HG03039 (cell line): ENCODE data around the gene HBD.

Experiments
- ATAC-seq: cut with Tn5 transposase; IDR thresholded peaks from one replicate; pipeline ENCODE4 v1.9.1; 2021; ENCODE audit warnings: mild to moderate bottlenecking, moderate library complexity; ENCODE audit not compliant: unreplicated experiment

The HBD gene

GRCh38 chr11:5235364-5236095 lies 1.2 kb upstream of the HBD start:
- no peak for ATAC-seq

GRCh38 chr11:5233307-5233706 lies 976 bp downstream of the HBD start:
- no peak for ATAC-seq

- ATAC-seq: no peak
Measured at GRCh38 chr11:5232821-5233220, 1.5 kb downstream of the HBD start.

GRCh38 chr11:5232176-5232575 lies 2.1 kb downstream of the HBD start:
- no peak for ATAC-seq

- no peak for ATAC-seq
Measured at GRCh38 chr11:5231111-5231510, 3.2 kb downstream of the HBD start.

GRCh38 chr11:5230266-5230665 lies 4.0 kb downstream of the HBD start:
- ATAC-seq: no peak

GRCh38 chr11:5229796-5230195 lies 4.5 kb downstream of the HBD start:
- no peak for ATAC-seq

- ATAC-seq: peak; percentile 57
Measured at GRCh38 chr11:5229356-5229755, 4.9 kb downstream of the HBD start.

- no peak for ATAC-seq
Measured at GRCh38 chr11:5228124-5228523, 6.2 kb downstream of the HBD start.

- no peak for ATAC-seq
Measured at GRCh38 chr11:5227681-5228080, 6.6 kb downstream of the HBD start.

GRCh38 chr11:5226732-5227310 lies 7.5 kb downstream of the HBD start, which contains the start of gene HBB:
HBB (minus strand) TSS chr11:5227071; CDS start chr11:5227021, 50 bp downstream.
- no peak for ATAC-seq

GRCh38 chr11:5225480-5225871 lies 8.8 kb downstream of the HBD start:
- no peak for ATAC-seq

- ATAC-seq: no peak
Measured at GRCh38 chr11:5224538-5225479, 9.5 kb downstream of the HBD start.

GRCh38 chr11:5223686-5224085 lies 10.6 kb downstream of the HBD start:
- ATAC-seq: no peak

GRCh38 chr11:5223146-5223545 lies 11.1 kb downstream of the HBD start:
- no peak for ATAC-seq

GRCh38 chr11:5210376-5210885 lies 23.9 kb downstream of the HBD start:
- no peak for ATAC-seq

GRCh38 chr11:5204787-5205186 lies 29.5 kb downstream of the HBD start:
- no peak for ATAC-seq

GRCh38 chr11:5203366-5203765 lies 30.9 kb downstream of the HBD start:
- no peak for ATAC-seq

- no peak for ATAC-seq
Measured at GRCh38 chr11:5200582-5200981, 33.7 kb downstream of the HBD start, which contains the start of gene OR51V1. OR51V1 (minus strand) TSS chr11:5200682; CDS start chr11:5200682, 0 bp downstream.

- no peak for ATAC-seq
Measured at GRCh38 chr11:5198285-5198684, 36.0 kb downstream of the HBD start.

GRCh38 chr11:5197536-5197935 lies 36.7 kb downstream of the HBD start:
- ATAC-seq: no peak
